GM18909 (cell line): ENCODE results near the gene AK9.
"Not testable (repeated sequence)": the region's sequence is repeated elsewhere in the genome, so short reads cannot be mapped to it uniquely, and the experiment has no call there.

Experiments used
- ATAC-seq: cut with Tn5 transposase; IDR thresholded peaks from one replicate; pipeline ENCODE4 v1.9.1; 2021; ENCODE audit warnings: mild to moderate bottlenecking; ENCODE audit not compliant: unreplicated experiment, poor library complexity

AK9 gene

GRCh38 chr6:109461733-109462526 lies 229.1 kb downstream of the AK9 start:
- no peak for ATAC-seq

GRCh38 chr6:109461205-109461604 lies 229.8 kb downstream of the AK9 start:
- not testable (repeated sequence) for ATAC-seq

- ATAC-seq, result no peak
Measured at GRCh38 chr6:109460161-109460829, 230.7 kb downstream of the AK9 start.

DNA sequence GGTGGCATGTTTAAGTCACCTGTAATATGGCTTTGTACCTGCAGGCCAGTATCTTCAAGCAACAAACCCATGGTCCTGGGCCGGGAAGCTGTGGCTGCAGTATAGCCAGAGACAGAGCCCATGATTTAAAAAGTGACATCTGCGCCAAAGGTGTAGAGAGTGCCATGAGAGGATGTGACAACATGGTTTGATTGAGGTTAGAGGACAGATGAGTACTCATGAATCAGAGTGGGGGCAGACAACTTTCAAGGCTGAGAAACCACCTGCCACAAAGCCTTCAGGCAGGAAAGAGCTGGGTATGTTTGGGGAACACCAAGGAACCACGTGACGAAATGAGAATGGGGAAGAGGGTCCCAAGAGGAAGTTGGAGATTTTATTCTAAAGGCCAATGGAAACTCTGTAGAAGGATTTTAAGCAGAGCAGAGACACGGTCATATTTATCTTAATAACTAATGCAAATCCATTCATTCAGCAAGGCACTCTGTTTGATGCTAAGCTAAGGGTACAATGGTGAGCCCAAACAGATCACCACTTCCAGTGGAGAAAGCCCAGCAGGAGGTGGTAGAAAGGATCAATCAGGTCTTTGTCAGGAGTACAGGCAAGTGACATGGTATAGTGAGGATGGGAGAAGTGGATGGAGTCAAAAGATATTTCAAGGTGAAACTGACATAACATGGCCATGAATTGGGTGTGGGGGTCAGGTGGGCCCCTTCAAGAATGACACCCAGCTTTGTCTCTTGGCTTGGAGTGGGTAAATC lies 232.0 kb downstream of the AK9 start:
- peak; percentile 39 for ATAC-seq

DNA sequence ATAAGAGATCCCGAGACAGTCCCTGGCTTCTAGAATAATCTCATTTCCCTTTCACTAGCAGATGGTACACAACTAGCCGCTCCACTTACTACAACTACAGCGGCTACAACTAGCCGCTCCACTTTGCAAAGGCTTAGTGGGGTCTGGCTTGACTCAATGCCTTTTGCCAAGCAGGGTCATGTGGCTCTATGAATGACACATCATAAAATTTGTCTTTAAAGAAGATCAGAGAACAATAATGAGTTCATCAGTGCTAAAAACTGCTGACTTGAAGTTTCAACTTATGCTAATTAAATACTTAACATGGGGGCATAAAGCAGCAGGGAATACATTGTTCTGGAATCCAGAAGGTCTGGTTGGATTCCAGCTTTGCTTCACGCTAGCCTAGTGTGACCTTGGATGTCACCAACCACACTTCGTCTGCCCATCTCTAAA lies 233.4 kb downstream of the AK9 start:
- ATAC-seq, result no peak

- no peak for ATAC-seq
Measured at GRCh38 chr6:109456710-109457561, 234.1 kb downstream of the AK9 start.

GRCh38 chr6:109456111-109456583 lies 234.9 kb downstream of the AK9 start:
- no peak for ATAC-seq

DNA sequence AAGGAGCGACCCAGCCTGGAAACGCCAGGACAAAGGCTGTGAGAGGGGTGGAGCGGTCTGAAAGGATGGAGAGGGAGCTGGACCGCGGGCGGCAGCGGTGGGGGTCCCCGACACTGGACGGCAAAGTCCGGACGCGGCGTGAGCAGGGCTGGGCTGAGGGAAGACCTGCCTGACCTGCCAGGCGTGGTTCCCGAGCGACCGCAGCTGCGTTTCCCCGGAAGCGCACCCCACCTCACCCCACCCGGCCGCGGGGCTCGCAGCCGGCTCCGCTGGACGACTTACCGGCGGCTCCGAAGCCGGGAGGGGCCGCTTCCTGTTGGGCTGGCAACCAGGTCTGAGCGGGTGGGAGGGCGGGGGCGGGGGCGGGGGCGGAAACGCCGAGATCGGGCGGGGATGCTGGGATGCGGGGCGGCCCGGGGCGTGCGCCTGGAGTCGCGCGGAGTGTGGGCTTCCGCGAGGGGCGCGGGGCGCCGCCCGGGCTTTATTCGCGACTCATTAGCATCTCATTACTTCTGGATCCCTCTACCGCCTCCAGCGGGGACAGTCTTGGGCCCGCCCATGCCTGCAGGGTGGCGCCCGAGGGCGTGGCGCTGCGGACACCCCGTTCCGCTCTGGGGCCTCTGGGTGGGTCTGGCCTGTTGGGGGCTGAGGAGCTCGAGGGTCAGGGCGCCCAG lies 235.4 kb downstream of the AK9 start, which contains the start of gene MICAL1:
TSS of gene MICAL1 (minus strand) at position 336 of the 674 bp plus-strand sequence. CDS start 1,576 bp downstream, outside the sequence.
- ATAC-seq, result peak; percentile 62

GRCh38 chr6:109454496-109455436 lies 236.2 kb downstream of the AK9 start:
- ATAC-seq, result peak; percentile 29

- no peak for ATAC-seq
Measured at GRCh38 chr6:109453594-109454495, 237.2 kb downstream of the AK9 start.

GRCh38 chr6:109453156-109453555 lies 237.8 kb downstream of the AK9 start:
- ATAC-seq, result no peak

GRCh38 chr6:109452181-109452580 lies 238.8 kb downstream of the AK9 start:
- ATAC-seq, result no peak

DNA sequence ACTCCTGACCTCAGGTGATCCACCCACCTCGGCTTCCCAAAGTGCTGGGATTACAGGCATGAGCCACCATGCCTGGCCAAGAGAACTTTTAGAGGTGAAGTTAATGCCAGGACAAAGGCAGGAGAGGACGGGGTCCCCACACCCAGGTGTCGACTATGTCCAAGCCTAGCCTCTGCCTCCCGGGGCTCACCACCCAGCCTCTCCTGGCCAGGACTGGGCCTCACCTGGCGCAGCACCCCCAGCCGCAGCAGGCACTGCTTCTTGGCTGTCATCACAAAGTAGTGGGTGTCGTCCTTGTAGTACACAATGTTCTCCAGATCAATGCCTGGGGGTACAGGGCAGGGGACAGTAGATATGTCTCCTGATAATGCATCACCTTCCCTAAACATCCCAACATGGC lies 239.6 kb downstream of the AK9 start:
- ATAC-seq, result no peak

- no peak for ATAC-seq
Measured at GRCh38 chr6:109450801-109451200, 240.2 kb downstream of the AK9 start.

DNA sequence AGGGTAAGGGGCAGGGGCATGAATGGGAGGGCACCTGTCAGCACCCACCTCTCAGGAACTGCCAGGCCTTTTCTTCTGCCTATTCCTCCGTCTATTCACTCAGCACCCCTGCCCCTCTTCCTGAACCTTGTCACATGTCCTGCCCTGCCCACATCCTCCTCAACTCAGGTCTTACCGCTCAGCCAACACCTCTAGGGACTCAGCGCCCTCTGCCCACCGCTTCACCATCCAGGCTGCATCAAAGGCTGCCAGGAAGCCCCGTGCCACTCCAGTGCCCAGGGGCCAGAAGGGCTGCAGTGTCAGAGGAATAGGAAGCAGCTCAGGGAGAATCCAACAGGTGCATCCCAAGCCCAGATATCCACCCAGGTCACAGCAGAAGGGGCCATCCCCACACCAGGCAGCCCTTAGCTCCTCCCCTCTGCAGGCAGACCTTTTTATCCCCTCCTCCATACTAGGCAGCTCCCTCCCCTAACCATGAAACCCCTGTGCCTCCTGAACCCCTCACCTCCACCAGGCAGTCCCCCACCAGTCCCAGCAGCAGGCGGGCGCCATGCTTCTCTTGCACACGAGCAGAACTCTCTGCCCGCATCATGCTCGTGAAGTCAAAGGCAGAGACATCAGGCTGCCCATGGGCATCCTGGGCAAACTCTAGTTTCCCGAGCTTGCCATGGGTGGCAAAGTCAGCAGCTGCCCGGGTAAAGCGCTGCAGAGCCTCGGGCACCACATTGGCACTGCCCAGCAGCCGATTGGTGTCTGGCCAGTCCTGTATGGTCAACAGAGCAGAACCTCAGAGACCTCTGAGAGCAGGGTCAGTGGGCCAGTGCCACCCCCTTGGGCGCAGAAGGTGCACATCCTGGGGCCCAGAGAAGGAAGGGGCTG lies 241.0 kb downstream of the AK9 start:
- ATAC-seq, result no peak

- no peak for ATAC-seq
Measured at GRCh38 chr6:109449064-109449794, 241.8 kb downstream of the AK9 start.
